H1 (cell line): ENCODE results near the gene IL1RAPL1. TPM values are rescaled to one million over a fixed set of nuclear protein-coding genes. Genes with fewer than 3 reads are reported as not detected.

ENCODE experiments used
- CTCF ChIA-PET: fragments of 300-600 bp; sonication (Branson Sonifier 250); formaldehyde crosslinking; loops from one replicate; lab custom pipeline; 2021; ENCODE audit not compliant: partially characterized antibody; lab: Charles Lee
- POLR2A ChIA-PET: fragments of 300-600 bp; sonication (Branson Sonifier 250); formaldehyde crosslinking; loops from one replicate; lab custom pipeline; 2021; ENCODE audit warnings: inconsistent platforms; ENCODE audit not compliant: partially characterized antibody; lab: Charles Lee
- DNase-seq, 2 experiments: peaks; one replicate each; pipeline versions ENCODE4 v3.0.0 to v3.0.0-alpha.2; 2010 to 2022; ENCODE audit warnings: low spot score in 2 of 2, low read depth in 1 of 2, mixed read lengths in 1 of 2
- FAIRE-seq: peaks from 2 replicates; lab custom pipeline; 2011; peaks lifted over from hg19 to GRCh38; lab: Jason Lieb, UNC
- H2AFZ ChIP-seq: 2 replicates; pipeline ENCODE4 v1.8.1; 2012; ENCODE audit warnings: low read length, inconsistent platforms
- H2AK5ac ChIP-seq: 2 replicates; pipeline ENCODE4 v1.6.1; 2013; ENCODE audit warnings: low read depth, low read length
- H2BK120ac ChIP-seq: replicated peaks from 2 replicates; pipeline ENCODE3; 2013; ENCODE audit warnings: low read depth, low read length, inconsistent platforms
- H2BK12ac ChIP-seq: 2 replicates; pipeline ENCODE4 v1.6.1; 2013; ENCODE audit warnings: low read depth, low read length
- H2BK15ac ChIP-seq: 2 replicates; pipeline ENCODE4 v1.6.1; 2013; ENCODE audit warnings: low read length
- H2BK20ac ChIP-seq: 2 replicates; pipeline ENCODE4 v1.6.1; 2013; ENCODE audit warnings: low read length
- H2BK5ac ChIP-seq: 2 replicates; pipeline ENCODE4 v1.6.1; 2013; ENCODE audit warnings: low read depth, low read length
- H3K14ac ChIP-seq: 2 replicates; pipeline ENCODE4 v1.6.1; 2013; ENCODE audit warnings: inconsistent platforms; ENCODE audit not compliant: insufficient read length
- H3K18ac ChIP-seq: 2 replicates; pipeline ENCODE4 v1.6.1; 2013; ENCODE audit warnings: low read length; ENCODE audit errors: extremely low read depth
- H3K23ac ChIP-seq: 2 replicates; pipeline ENCODE4 v1.6.1; 2013; ENCODE audit warnings: inconsistent platforms; ENCODE audit not compliant: insufficient read length
- H3K23me2 ChIP-seq: 2 replicates; pipeline ENCODE4 v1.6.1; 2013; ENCODE audit warnings: low read depth, low read length
- H3K27ac ChIP-seq: 2 replicates; pipeline ENCODE4 v1.6.1; 2011; ENCODE audit warnings: low read depth, low read length, inconsistent platforms
- H3K27me3 ChIP-seq, 4 experiments: replicated peaks in 1 of 4; 1 replicate in 1 of 4; 2 replicates in 3 of 4; pipeline versions ENCODE4 v1.6.1 to v1.8.1; 2011 to 2013; ENCODE audit warnings: low read length in 3 of 4, mild to moderate bottlenecking in 3 of 4, inconsistent platforms in 2 of 4, mixed read lengths in 2 of 4, moderate library complexity in 1 of 4; ENCODE audit not compliant: control insufficient read depth in 3 of 4, insufficient read depth in 3 of 4; ENCODE audit errors: extremely low read depth in 1 of 4
- H3K36me3 ChIP-seq, 4 experiments: 2 replicates each; pipeline versions ENCODE4 v1.6.1 to v1.8.1; 2011 to 2013; ENCODE audit warnings: mild to moderate bottlenecking in 4 of 4, low read length in 3 of 4, moderate library complexity in 2 of 4, control low read depth in 1 of 4, inconsistent platforms in 1 of 4; ENCODE audit not compliant: insufficient read depth in 4 of 4, control insufficient read depth in 2 of 4
- H3K4ac ChIP-seq: replicated peaks from 2 replicates; pipeline ENCODE3; 2013; ENCODE audit warnings: low read length, low read depth, mixed read lengths, inconsistent platforms; ENCODE audit not compliant: insufficient read length
- H3K4me1 ChIP-seq, 4 experiments: replicated peaks in 1 of 4; 1 replicate in 1 of 4; 2 replicates in 3 of 4; pipeline versions ENCODE4 v1.6.1 to v1.8.1; 2011 to 2013; ENCODE audit warnings: low read length in 3 of 4, inconsistent platforms in 2 of 4, mixed read lengths in 1 of 4; ENCODE audit not compliant: insufficient read depth in 4 of 4, control insufficient read depth in 3 of 4
- H3K4me2 ChIP-seq, 2 experiments: 2 replicates each; pipeline versions ENCODE4 v1.6.1 to v1.8.1; 2011 to 2013; ENCODE audit warnings: low read depth in 2 of 2, low read length in 2 of 2, control low read depth in 1 of 2, inconsistent platforms in 1 of 2, mild to moderate bottlenecking in 1 of 2; ENCODE audit not compliant: insufficient read depth in 1 of 2
- H3K4me3 ChIP-seq, 4 experiments: fragments of 200-600, 300-600 bp in 1 of 4; sonication (generic), shearing (Covaris generic), sonication (Bioruptor Twin) in 1 of 4; 2 replicates each; pipeline versions ENCODE4 v1.5.1 to v1.8.1; 2011 to 2016; ENCODE audit warnings: low read length in 4 of 4, low read depth in 3 of 4, control low read depth in 2 of 4, inconsistent platforms in 2 of 4, mild to moderate bottlenecking in 2 of 4, mixed read lengths in 1 of 4, moderate library complexity in 1 of 4; ENCODE audit not compliant: insufficient read depth in 2 of 4; ENCODE audit errors: extremely low read depth in 1 of 4
- H3K56ac ChIP-seq: replicated peaks from 2 replicates; pipeline ENCODE3; 2013; ENCODE audit warnings: low read depth, mild to moderate bottlenecking, mixed read lengths, low read length, inconsistent platforms; ENCODE audit not compliant: insufficient read length
- H3K79me1 ChIP-seq: 2 replicates; pipeline ENCODE4 v1.6.1; 2013; ENCODE audit warnings: low read depth, low read length, control low read depth
- H3K79me2 ChIP-seq, 2 experiments: 2 replicates each; pipeline versions ENCODE4 v1.6.1 to v1.8.1; 2012 to 2013; ENCODE audit warnings: low read length in 2 of 2, mild to moderate bottlenecking in 2 of 2, inconsistent platforms in 1 of 2; ENCODE audit not compliant: insufficient read depth in 2 of 2, control insufficient read depth in 1 of 2
- H3K9ac ChIP-seq, 4 experiments: replicated peaks in 1 of 4; 1 replicate in 1 of 4; 2 replicates in 3 of 4; pipeline versions ENCODE4 v1.6.1 to v1.8.1; 2011 to 2013; ENCODE audit warnings: low read depth in 3 of 4, low read length in 3 of 4, control low read depth in 2 of 4, mild to moderate bottlenecking in 2 of 4, moderate library complexity in 2 of 4, inconsistent platforms in 1 of 4; ENCODE audit errors: extremely low read depth in 1 of 4
- H3K9me3 ChIP-seq, 2 experiments: 2 replicates each; pipeline versions ENCODE4 v1.6.1 to v1.8.1; 2012 to 2013; ENCODE audit warnings: mild to moderate bottlenecking in 2 of 2, moderate library complexity in 2 of 2, control low read depth in 1 of 2, inconsistent platforms in 1 of 2, low read depth in 1 of 2, low read length in 1 of 2, mixed read lengths in 1 of 2; ENCODE audit not compliant: insufficient read depth in 2 of 2
- H4K20me1 ChIP-seq, 2 experiments: replicated peaks in 1 of 2; 2 replicates each; pipeline versions ENCODE3 to v1.8.1; 2011 to 2013; ENCODE audit warnings: inconsistent platforms in 2 of 2, low read length in 2 of 2, mild to moderate bottlenecking in 1 of 2; ENCODE audit not compliant: insufficient read depth in 2 of 2, control insufficient read depth in 1 of 2
- H4K5ac ChIP-seq: 2 replicates; pipeline ENCODE4 v1.6.1; 2013; ENCODE audit warnings: low read length, low read depth, mixed read lengths, inconsistent platforms; ENCODE audit not compliant: insufficient read length
- H4K8ac ChIP-seq: 2 replicates; pipeline ENCODE4 v1.8.0; 2013; ENCODE audit warnings: mild to moderate bottlenecking, moderate library complexity, low read length, inconsistent platforms; ENCODE audit not compliant: insufficient read depth; ENCODE audit errors: extremely low read depth
- H4K91ac ChIP-seq: replicated peaks from 2 replicates; pipeline ENCODE3; 2013; ENCODE audit warnings: low read length, mixed read lengths, inconsistent platforms; ENCODE audit not compliant: insufficient read length
- ATF2 ChIP-seq: IDR thresholded peaks from 2 replicates; pipeline ENCODE4 v1.6.1; 2012; ENCODE audit warnings: low read length, inconsistent platforms
- RAD21 ChIP-seq, 2 experiments: IDR thresholded peaks in 1 of 2; conservative IDR thresholded peaks in 1 of 2; 2 replicates each; pipeline ENCODE4 v1.6.1; 2011; ENCODE audit warnings: low read depth in 2 of 2, low read length in 2 of 2, improper control_type of control experiment in 1 of 2, inconsistent platforms in 1 of 2, mild to moderate bottlenecking in 1 of 2, moderate library complexity in 1 of 2
- WGBS, 2 experiments: shearing (Covaris generic) in 1 of 2; methylation state at CpG; one replicate each; pipeline versions ENCODE4 v1.1.6 to v1.1.7; 2013 to 2015; ENCODE audit warnings: low lambda C conversion rate in 2 of 2, mixed read lengths in 2 of 2, inconsistent platforms in 1 of 2, low coverage in 1 of 2, missing lambda C conversion rate in 1 of 2; ENCODE audit not compliant: insufficient replicate concordance in 2 of 2, insufficient coverage in 1 of 2, insufficient read length in 1 of 2; ENCODE audit errors: extremely low coverage in 1 of 2, missing lambda C conversion rate in 1 of 2; 5-methylcytosine and 5-hydroxymethylcytosine counted together
- polyA plus RNA-seq, 7 experiments: library from polyadenylated mRNA; depleted of rRNA in 3 of 7; stranded (reverse) in 5 of 7; unstranded in 2 of 7; fragments of >200 nt in 5 of 7; fragments of 200-250 nt in 2 of 7; gene quantifications; 1 replicate in 5 of 7; 2 replicates in 1 of 7; 4 replicates in 1 of 7; pipeline versions ENCODE4 v1.2.1 to v1.2.3, GENCODE V29; 2011 to 2013; ENCODE audit warnings: missing spikeins in 2 of 7, mixed read lengths in 2 of 7
- total RNA-seq: library from RNA; stranded (reverse); fragmentation: NEBNext Ultra II Directional; extraction: Animal tissue kit (Norgen Biotek cat#: 25700); gene quantifications from 2 replicates; pipeline ENCODE4 v1.2.1, GENCODE V29; 2021

IL1RAPL1 gene
- total and polyA plus RNA-seq, 2 of the 8 experiments (the other 6 are each of a cell fraction or from before 2014, with no cell fraction given) = 0.11 to 0.35 TPM

- no peak overlapping the region for H3K4me2 ChIP-seq
- no peaks in the 10 kb centered on the region for H3K27me3 ChIP-seq
- no peaks in the 10 kb centered on the region for H3K79me1 ChIP-seq
- H3K56ac ChIP-seq = no peak overlapping the region
- no peak overlapping the region for H2BK12ac ChIP-seq
- no peaks in the 10 kb centered on the region for H3K36me3 ChIP-seq
- TF ChIP-seq RAD21 (IDR thresholded peaks at IDR 0.05 in 1 of 2, conservative IDR thresholded peaks at IDR 0.05 in 1 of 2; ENCODE audit: low read depth in 2 of 2, low read length in 2 of 2) (no peak), ATF2 (no peak)
- H3K9ac ChIP-seq = no peak overlapping the region
- H4K91ac ChIP-seq = no peak overlapping the region
- no peak overlapping the region for H4K5ac ChIP-seq
- no peak overlapping the region for H3K4me3 ChIP-seq
- no peak overlapping the region for H2AK5ac ChIP-seq
- no peak overlapping the region for H3K4ac ChIP-seq
- no peak overlapping the region for H2AFZ ChIP-seq
- no peak overlapping the region for H4K8ac ChIP-seq
- H3K9me3 ChIP-seq = no peaks in the 10 kb centered on the region
- H2BK20ac ChIP-seq = no peak overlapping the region
- H2BK5ac ChIP-seq = no peak overlapping the region
- no peaks in the 10 kb centered on the region for H3K4me1 ChIP-seq
- no peak overlapping the region for H3K27ac ChIP-seq
- no peak for FAIRE-seq
- no peak overlapping the region for H2BK120ac ChIP-seq
- H3K14ac ChIP-seq = no peak overlapping the region
- ChIA-PET CTCF (no interaction called here), POLR2A (no interaction called here)
- no peak overlapping the region for H3K18ac ChIP-seq
- H4K20me1 ChIP-seq = no peaks in the 10 kb centered on the region
- H2BK15ac ChIP-seq = no peak overlapping the region
- 100% methylated on average over 2 of the region's 2 CpGs; no CpG with 5 or more reads in 1 of the 2 experiments for WGBS, 2 experiments
- DNase-seq = no peak
- H3K23ac ChIP-seq = no peak overlapping the region
- H3K23me2 ChIP-seq = no peaks in the 10 kb centered on the region
- no peaks in the 10 kb centered on the region for H3K79me2 ChIP-seq
Observed at GRCh38 chrX:29281078-29281742, 694.0 kb downstream of the IL1RAPL1 start.
